NCI-H774 (cell line): ENCODE results near the gene EHMT2.
"Not testable (repeated sequence)": the region's sequence is repeated elsewhere in the genome, so short reads cannot be mapped to it uniquely, and the experiment has no call there.

Experiments
- DNase-seq: peaks from one replicate; lab custom pipeline; 2025; lab: John Stamatoyannopoulos, UW

EHMT2 gene

DNA sequence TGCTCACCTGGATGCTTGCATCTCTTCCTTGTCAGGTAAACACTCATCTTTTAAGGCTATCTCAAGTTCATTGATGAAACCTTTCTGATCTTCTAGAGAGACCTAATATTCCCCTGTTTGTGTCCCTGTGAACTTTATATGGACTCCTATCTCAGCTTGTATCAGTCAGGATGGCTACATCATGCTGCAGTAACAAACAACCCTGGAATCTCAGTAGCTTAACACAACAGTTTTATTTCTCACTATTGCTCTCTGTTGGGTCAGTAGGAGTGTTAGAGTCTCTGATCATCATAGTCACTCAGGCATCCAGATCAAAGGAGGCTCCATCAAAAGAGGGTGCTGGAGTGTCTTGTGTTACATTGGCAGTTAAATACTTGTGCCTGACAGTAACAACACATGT, 17.9 kb upstream of the EHMT2 start:
- DNase-seq = no peak

- DNase-seq = no peak
Observed at GRCh38 chr6:31911826-31912585, 14.5 kb upstream of the EHMT2 start.

DNA sequence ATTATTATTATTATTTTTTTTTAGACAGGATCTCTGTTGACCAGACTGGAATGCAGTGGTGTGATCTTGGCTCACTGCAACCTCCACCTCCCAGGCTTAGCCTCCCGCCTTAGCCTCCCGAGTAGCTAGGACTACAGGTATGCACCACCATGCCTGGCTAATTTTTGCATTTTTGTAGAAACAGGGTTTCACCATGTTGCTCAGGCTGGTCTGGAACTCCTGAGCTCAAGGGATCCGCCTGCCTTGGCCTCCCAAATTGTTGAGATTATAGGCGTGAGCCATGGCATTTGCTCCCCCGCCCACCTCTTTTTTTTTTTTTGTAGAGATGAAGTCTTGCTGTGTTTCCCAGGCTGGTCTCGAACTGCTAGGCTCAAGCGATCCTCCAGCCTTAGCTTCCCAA, 11.8 kb upstream of the EHMT2 start:
- DNase-seq = not testable (repeated sequence)

- DNase-seq = peak; percentile 9
Observed at GRCh38 chr6:31908791-31909190, 11.3 kb upstream of the EHMT2 start.

GRCh38 chr6:31908255-31908654, 10.8 kb upstream of the EHMT2 start:
- DNase-seq = not testable (repeated sequence)

DNA sequence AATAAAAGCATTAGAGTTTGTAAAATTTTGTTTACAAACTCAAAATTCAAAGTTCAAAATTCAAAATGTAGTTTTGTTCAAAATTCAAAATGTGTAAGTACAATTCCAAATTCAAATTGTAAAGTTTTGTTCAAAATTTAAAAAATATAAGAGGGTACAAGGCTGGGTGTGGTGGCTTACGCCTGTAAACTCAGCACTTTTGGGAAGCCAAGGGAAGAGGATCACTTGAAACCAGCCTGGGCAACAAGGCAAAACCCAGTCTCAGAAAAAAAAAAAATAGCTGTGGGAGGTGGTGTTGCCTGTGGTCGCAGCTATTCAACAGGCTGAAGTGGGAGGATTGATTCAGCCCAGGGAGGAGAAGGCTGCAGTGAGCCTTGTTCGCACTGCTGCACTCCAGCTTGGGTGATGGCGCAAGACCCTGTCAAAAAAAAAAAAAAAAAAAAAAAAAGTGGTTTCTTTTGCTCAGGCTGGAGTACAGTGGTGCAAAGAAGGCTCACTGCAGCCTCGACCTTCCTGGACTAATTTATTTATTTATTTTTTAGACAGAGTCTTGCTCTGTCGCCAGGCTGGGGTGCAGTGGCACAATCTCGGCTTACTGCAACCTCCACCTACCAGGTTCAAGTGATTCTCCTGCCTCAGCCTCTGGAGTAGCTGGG, 9.8 kb upstream of the EHMT2 start:
- no peak for DNase-seq

DNA sequence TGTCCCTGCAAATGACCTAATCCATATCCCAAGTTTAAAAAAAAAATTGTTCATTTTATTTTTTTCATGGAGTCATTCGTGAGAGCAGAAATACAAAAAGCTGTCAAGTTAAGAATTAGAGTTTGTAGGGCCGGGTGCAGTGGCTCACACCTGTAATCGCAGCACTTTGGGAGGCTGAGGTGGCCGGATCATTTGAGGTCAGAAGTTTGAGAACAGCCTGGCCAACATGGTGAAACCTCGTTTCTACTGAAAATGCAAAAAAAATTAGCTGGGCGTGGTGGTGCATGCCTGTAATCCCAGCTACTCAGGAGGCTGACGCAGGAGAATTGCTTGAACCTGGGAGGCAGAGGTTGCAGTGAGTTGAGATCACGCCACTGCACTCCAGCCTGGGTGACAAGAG, 9.2 kb upstream of the EHMT2 start:
- DNase-seq = not testable (repeated sequence)

- DNase-seq = no peak
Observed at GRCh38 chr6:31906122-31906521, 8.6 kb upstream of the EHMT2 start.

GRCh38 chr6:31905041-31905440, 7.5 kb upstream of the EHMT2 start:
- DNase-seq = no peak

DNA sequence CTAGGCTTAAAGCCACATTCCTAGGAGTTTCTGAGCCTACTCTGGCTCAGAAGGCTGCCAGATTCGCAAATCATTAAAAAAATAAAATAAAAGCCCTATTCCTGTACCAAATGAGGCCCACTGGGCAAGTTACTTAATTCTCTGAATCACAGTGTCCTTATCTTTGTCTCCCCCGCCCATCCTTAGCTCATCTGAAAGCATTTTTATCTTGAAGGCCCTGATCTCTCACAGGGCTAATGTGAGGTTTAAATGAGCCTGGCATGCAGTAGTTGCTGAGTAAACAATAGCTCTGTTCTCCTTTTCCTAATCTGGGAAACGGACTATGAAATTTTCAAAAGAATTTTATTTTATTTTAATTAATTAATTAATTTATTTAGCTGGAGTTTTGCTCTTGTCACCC, 6.5 kb upstream of the EHMT2 start:
- DNase-seq = no peak

DNA sequence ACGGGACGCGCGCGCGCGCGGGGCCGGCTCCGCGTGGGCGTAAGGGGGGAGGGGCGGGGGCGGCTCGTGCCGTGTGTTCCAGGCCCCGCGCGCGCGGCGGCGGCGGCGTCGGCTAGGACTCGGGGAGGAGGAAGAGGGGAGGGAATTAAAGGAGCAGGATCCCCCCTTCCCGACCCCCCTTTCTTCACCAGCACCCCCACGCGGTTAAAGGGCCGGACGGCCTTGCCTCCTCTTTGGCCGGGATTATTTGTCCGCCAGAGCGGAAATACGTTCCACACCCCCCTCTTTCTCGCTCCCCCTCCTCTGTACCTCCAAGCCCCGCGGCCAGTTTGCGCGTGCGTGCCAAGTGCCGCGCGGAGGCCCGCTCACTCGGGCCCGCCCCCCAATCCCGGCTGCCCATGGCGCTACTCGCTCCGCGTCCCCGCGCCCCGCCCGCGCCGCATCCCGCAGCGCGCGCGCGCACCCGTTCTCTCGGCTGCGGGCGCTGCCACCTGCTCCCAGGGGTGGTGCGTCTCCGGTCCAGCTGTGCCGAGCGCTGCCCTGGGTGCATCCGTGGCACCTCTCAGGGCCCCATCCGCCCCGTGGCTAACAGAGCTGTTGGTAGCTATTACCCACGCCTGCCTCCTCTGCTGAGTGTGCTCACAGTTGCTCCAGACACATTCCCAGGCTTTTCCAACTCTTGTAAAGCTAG, 4.6 kb upstream of the EHMT2 start, which contains the start of gene ZBTB12:
TSS of gene ZBTB12 (minus strand) at position 134 of the 691 bp plus-strand sequence. CDS start 781 bp downstream, outside the sequence.
- peak; percentile 96 for DNase-seq

- DNase-seq = peak; percentile 36
Observed at GRCh38 chr6:31901415-31901952, 4.0 kb upstream of the EHMT2 start.

DNA sequence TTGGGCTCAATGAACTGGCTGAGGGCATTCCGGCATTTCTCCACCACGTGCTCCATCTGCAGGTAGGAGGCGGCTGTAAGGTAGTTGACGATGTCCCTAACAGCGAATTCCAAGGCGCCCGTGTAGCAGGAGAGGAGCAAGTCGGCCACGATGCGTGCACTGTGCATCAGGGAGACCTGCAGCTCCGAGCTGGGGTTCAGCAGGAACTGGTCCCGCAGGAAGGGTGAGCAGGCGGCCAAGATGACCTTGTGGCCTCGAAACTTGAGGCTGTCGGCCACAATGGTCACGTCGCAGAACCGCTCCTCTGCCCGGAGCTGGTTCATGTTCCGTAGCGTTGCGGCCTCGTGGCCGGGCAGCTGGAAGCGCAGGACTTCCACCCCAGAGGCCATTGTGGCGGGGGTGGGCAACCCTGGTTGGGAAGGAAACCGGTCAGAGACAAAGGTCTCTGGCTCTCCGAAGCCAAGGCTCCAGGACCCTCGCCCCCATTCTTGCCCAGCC, 3.5 kb upstream of the EHMT2 start:
- DNase-seq = no peak

DNA sequence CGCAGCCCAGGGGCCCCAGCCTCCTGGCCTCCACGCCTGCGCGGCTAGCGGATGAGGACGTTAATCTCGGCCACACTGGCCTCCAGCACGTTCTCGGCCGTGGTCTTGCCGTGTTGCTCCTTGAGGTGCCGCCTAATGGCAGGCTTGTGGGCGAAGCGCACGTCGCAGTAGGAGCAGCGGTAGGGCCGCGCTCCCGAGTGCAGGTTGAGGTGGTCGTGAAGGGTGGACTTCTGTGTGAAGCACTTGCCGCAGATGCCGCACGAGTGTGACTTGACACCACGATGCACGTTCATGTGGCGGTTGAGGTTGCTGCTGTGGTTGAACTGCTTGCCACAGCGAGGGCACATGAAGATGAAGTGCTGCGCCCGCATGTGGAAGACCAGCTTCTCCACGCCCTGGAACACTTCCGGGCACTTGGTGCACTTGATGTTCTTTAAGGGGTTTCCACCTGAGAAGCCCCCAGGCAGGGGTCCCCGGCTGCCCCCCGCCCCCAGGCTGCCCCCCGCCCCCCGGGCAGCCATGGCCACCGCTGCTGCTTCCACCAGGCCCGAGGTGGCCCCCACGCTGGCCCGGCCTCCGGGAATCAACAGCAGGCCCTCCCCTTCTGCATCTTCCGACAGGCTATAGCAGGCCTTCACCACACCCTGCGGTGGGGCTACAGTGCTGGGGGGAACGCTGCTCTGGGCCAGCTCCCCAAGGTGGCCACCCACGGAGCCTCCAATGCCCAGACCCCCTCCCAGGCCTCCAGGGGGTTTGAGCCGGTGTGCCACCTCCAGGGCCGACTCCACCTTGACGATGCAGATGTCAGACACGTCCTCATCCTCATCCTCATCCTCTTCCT, 2.6 kb upstream of the EHMT2 start:
- no peak for DNase-seq

- DNase-seq = no peak
Observed at GRCh38 chr6:31899215-31899614, 1.7 kb upstream of the EHMT2 start.

GRCh38 chr6:31898383-31899011, 999 bp upstream of the EHMT2 start:
- DNase-seq = peak; percentile 31

DNA sequence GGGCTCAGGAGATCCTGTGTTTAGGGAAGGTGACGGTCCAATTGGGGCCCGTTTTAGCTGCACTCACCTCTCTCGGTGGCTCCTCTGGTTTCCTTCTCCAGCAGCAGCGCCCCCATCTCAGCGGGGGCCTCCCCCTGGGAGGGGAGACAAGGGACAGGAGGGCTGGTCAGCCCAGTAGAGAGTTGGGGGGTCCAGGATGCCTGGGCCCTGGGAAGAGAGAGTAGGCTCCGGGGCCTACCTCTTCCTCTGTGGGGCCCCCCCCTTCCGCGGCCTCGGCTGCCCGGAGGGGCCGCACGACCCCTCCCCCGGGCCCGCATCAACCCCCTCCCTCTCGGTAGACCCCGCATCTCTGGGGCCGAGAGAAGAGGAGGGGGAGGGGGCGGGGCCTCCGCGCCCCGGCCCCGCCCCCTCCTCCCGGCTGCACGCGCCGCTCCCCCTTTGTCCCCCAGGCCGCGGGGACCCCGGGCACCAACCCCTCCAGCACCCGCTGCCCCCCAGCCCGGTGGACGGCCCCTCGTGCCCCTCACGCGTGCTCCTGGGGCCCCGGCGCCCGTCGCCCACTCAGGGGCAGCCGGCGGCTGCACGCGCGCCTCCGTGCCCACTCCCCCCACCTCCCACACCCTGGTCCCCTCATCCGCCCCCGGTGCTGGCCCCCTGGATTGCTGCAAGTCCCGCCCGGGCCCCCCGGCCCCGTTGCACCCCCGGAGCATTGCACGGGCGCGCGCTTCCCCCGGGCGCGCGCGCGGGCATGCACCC, 464 bp downstream of the EHMT2 start:
- no peak for DNase-seq

GRCh38 chr6:31896493-31896855, 1.0 kb downstream of the EHMT2 start:
- DNase-seq = no peak

DNA sequence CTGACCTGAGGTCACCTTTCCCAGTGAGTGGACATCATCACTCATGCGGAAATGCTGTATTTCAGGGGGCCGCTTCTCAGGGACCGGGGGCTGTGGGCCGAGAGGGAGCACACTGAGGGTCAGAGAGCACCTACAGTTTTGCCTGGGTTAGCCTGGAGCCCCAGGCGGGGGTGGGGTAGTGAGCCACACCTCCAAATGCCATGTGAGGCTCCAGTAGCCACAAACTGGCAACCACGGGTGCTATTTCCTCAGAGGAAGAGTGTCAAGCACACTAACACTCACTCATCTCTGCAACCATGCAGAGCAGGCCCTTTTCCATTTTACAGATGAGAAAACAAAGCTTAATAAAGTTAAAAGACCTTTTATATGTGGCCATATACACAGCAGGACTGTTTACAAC, 4.7 kb downstream of the EHMT2 start:
- DNase-seq = no peak

DNA sequence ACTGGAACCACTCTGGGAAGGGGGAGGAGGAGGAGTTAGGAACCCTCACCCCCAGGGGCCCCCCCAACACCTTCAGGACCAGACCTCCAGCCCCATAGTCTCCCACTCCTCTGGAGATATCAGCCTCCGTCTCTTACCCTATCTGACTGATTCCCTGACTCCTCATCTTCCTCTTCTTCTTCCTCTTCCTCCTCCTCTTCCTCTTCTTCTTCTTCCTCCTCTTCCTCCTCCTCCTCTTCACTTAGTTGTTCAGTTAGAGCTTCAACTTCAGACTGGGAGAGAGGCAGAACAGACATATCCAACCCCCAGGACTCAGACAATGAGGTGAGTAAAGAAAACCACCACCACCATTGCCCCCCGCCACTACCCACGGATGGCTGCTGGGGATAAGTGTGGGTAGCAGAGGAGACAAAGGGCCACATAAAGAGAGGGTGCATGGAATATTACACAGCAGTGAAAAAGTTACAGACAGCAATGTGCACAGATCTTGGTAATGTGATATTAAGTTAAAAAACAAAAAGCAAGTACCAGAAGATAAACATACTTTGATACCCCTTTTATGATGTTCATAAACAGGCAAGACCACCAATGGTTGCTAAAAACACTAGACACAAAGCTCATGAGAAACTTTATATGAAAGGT, 8.0 kb downstream of the EHMT2 start:
- no peak for DNase-seq
